GM20000 (cell line): ENCODE measurements around the gene USP16.
"Not testable (repeated sequence)": the region's sequence is repeated elsewhere in the genome, so short reads cannot be mapped to it uniquely, and the experiment has no call there.

Source experiments
- DNase-seq: peaks from one replicate; pipeline ENCODE4 v3.0.0; 2012; ENCODE audit warnings: low spot score
- TF ChIP-seq, protein P1 (sequence below): IDR thresholded peaks from 2 replicates; pipeline ENCODE4 v1.5.1; 2012; ENCODE audit warnings: mild to moderate bottlenecking, control low read depth; ENCODE audit errors: extremely low read depth, missing control alignments

The USP16 gene

DNA sequence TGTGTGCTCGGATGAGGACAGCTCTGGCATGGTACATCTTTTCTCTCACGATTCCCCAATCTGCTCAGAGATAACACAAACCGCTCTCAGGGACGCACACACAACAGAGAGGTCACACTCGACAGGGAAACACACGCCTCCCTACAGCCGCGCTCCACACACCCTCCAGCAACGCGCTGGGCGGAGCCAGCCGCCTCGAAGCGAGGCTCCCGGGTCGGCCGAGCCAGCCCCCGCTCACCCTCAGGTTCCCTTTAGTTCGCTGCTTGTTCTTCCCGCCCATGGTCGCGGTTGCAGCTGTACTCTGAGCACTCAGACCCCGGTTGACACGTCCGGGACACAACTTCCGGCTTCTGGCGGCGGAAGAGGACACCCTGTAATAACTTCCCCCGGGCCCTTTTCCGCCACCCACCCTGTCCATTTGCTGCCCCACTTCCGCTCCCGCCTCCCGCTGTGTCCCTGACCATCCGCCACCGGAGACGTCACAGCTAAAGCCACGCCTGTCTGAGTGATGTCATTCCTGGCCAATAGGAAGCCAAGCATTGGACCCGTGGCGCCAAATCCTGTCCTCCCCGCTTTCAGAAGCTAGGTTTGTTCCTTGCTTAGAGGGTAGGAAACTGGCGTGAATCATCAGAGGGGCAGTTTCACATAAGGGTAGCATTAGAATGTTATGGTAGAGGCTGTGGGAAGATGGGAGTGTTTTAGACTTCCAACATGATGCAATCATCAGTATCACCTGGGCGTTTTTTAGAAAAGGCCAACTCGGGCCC lies 31.8 kb upstream of the USP16 start, which contains the start of gene LTN1:
Gene LTN1, minus strand, starts transcription at position 352 of the 767 bp plus-strand sequence. Its CDS starts 72 bp downstream, at position 280.
- peak; percentile 97 for DNase-seq
- TF ChIP-seq, protein P1, sequence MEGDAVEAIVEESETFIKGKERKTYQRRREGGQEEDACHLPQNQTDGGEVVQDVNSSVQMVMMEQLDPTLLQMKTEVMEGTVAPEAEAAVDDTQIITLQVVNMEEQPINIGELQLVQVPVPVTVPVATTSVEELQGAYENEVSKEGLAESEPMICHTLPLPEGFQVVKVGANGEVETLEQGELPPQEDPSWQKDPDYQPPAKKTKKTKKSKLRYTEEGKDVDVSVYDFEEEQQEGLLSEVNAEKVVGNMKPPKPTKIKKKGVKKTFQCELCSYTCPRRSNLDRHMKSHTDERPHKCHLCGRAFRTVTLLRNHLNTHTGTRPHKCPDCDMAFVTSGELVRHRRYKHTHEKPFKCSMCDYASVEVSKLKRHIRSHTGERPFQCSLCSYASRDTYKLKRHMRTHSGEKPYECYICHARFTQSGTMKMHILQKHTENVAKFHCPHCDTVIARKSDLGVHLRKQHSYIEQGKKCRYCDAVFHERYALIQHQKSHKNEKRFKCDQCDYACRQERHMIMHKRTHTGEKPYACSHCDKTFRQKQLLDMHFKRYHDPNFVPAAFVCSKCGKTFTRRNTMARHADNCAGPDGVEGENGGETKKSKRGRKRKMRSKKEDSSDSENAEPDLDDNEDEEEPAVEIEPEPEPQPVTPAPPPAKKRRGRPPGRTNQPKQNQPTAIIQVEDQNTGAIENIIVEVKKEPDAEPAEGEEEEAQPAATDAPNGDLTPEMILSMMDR = no peak

DNA sequence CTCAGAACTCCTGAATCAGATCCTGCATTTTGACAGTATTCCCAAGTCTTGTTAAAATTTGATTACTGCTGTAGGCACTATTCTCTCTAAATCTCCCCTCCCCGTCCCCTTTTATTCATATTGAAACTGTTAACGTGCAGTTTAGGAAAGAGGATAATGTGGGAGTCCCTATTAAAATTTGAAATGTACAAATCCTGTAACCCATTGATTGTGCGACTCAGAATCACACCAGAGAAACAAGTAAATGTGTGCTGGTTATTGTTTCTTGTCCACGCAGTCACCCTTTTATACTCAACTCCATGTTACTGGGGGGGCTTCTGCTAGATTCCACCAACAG lies 31.2 kb upstream of the USP16 start:
- TF ChIP-seq, protein P1 = no peak
- DNase-seq = no peak

DNA sequence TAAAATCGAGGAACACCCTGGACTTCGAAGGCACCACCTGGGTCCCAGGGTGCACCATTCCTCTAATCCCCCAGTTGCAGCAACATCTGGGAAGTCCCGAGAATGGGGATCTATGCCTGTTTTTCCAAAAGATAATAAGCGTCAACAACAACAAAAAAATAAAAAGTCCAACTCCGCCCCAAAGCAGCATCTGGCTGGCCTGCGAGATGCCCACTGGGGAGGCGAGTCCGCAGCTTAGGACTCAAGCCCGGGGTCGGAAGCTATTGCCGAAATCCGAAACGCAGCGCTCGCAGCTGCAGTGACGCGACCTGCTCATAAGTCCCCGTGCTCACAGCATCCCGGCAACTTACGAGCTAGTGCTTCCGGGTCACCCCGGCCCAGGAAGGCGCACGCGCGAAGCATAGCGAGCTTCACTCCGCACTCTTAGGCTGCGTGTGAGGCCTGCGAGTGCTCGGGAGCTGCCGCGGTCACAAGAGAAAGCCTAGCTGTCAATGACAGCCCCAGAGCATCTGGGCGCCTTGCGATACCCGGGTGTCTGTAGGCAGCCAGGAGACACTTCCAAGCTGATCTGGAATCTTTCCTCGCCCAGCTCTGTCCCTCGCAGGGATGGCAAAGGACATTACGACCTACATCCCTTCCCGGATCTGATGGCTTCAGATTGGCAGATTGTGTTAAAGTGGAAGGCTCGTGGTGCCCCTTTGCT lies 21.9 kb upstream of the USP16 start:
- DNase-seq = peak; percentile 96
- TF ChIP-seq, protein P1 = no peak

DNA sequence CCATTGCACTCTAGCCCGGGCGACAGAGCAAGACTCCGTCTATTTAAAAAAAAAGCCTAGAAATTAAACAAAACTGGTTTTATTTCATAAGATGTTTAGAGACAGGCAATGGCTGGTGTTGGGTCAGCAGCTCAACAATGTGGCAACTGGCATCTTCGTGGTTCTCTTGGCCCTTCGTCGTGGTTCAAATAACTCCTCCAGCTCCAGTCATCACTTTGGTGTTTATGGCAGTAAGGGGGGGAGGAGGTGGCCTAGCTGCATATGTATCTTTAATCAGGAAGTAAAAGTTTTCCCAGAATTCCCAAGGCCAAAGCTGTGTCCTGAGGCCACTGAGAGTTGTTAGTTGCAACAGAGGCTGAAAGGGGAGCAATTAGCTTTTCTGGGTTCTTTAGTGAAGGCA lies 18.8 kb upstream of the USP16 start:
- no peak for DNase-seq
- TF ChIP-seq, protein P1 = no peak

DNA sequence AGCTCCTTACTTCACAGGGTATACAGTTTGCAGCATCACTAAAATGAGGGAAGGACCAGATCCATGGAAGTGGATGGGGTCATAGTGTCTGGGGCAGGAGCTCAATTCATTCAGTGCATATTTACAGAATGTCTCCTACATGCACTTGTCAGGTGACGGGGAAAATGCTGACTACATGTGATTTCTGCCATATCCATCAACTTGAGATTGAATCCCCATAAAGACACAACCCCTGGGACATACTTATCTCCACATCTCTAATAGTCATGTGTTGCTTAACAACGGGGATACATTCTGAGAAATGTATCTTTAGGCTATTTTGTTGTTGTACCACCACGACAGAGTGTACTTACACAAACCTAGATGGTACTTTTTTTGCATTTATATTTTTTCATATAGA lies 17.3 kb upstream of the USP16 start:
- TF ChIP-seq, protein P1 = no peak
- DNase-seq = no peak

DNA sequence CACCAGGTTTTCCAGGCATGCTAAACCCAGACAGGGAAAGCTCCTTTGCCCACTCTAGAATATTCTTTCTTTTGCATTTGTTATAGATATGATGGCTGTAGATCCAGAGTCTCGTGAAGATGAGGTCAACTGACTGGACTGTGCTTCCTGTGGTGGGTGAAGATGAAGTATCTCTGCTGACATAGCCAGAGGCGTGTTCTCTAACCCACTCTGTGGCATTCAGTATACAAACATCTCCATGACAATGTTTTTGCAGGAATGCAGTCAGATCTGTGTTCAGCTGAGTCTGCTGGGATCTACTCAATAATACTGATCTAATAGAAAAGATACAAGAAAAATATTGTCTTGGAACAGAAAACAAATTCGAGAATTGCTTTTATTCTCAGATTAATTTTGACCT lies 16.7 kb upstream of the USP16 start:
- DNase-seq = no peak
- TF ChIP-seq, protein P1 = no peak

DNA sequence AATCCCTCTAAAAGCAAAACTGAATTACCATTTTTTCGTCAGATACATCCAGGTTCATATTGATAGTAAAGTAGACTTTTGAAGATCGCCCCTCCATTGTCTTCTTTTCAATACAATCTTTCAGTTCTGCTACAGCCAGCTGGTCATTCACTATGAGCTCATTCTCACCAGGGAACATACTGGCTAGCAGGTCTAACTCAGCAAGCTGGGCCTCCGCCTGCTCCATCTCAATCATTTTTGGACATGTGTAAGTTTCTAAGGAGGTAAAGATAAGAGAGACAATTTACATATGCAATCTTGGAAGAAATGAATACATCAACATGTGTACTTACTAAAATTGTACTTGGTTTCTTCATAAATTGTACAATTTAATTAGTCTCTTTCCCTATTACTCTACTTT lies 16.1 kb upstream of the USP16 start:
- TF ChIP-seq, protein P1 = no peak
- no peak for DNase-seq

DNA sequence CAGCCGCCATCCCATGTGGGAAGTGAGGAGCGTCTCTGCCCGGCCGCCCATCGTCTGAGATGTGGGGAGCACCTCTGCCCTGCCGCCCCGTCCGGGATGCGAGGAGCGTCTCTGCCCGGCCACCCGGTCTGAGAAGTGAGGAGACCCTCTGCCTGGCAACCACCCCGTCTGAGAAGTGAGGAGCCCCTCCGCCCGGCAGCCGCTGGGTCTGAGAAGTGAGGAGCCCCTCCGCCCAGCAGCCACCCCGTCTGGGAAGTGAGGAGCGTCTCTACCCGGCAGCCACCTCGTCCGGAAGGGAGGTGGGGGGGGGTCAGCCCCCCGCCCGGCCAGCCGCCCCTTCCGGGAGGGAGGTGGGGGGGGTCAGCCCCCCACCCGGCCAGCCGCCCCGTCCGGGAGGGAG lies 13.2 kb upstream of the USP16 start:
- DNase-seq = not testable (repeated sequence)
